ENCODE measurements around the gene SAG.

- TF ChIP-seq CTCF (IDR thresholded peaks at IDR 0.05) (no peak), POLR2AphosphoS5 (IDR thresholded peaks at IDR 0.05) (no peak), POLR2A (IDR thresholded peaks at IDR 0.05) (no peak), EP300 (IDR thresholded peaks at IDR 0.05) (no peak)
These were observed 31.8 kb downstream of the SAG start for GRCh38 chr2:233339427-233339826.

Data from stomach (tissue), 4 donors.